ENCODE results near the gene XPNPEP3. TPM values are rescaled to one million over a fixed set of nuclear protein-coding genes. Genes with fewer than 3 reads are reported as not detected.
"Not testable (repeated sequence)": the region's sequence is repeated elsewhere in the genome, so short reads cannot be mapped to it uniquely, and the experiment has no call there.

Gene XPNPEP3
- total and polyA plus RNA-seq, 2 of the 4 experiments (the other 2 are of a cell fraction), result 9.3 to 10.9 TPM

DNA sequence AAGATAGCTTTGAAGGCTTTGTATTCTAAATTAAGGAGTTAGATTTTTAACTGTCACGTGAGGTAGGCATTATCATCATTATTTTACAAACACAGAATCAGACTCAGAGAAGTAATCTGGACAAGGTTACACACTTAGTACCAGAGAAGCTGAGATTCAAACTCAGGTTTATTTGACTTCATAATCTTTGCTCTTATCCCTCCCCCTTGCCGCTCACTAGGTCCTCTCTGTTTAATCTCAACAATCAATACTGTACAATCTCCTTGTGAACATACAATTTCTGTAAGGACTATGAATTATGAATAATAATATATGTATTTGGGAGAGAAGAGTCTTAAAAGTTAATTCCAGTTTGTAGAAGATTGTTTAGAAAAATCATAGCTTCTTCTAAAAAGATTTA is 10.2 kb downstream of the XPNPEP3 start:
- BruUV-seq (replicated peaks), result no TSS peak
- no peaks in the 10 kb centered on the region for H3K9me3 ChIP-seq (ENCODE audit: control insufficient read depth, insufficient read depth, low read length)

DNA sequence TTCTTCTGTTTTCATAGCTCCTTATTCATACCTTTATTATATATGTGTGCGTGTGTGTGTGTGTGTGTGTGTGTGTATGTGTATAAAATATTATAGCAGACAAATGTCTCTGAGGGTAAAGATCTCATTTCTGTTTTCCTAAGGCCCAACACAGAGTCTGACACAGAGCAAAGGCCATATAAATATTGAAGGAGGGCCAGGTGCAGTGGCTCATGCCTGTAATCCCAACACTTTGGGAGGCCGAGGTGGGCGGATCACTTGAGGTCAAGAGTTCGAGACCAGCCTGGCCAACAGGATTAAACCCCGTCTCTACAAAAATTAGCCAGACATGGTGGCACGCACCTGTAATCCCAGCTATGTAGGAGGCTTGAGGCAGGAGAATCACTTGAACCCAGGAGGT is 11.4 kb downstream of the XPNPEP3 start:
- H3K18ac ChIP-seq (ENCODE audit: low read depth, low read length), result not testable (repeated sequence)
- 83% methylated on average over 2 of the region's 6 CpGs; no CpG with 5 or more reads in 1 of the 2 experiments for WGBS, 2 experiments (ENCODE audit: extremely low coverage in 2 of 2, insufficient read length in 1 of 2)

More for the DNA sequence above, 10.2 kb downstream of the XPNPEP3 start:
- Histone ChIP-seq H3K36me3 (ENCODE audit: control insufficient read depth, insufficient read depth, low read length) (peaks cover 5% of the 10 kb centered on the region), H2AFZ (replicated peaks; ENCODE audit: low read length, poor library complexity) (no peak overlapping the region), H4K20me1 (ENCODE audit: insufficient read depth, low read length) (peaks cover 3% of the 10 kb centered on the region; the same call in 1 of the 2 replicates), H2BK20ac (ENCODE audit: low read depth, low read length) (no peak overlapping the region), H4K91ac (ENCODE audit: insufficient read depth, low read depth, low read length) (no peak overlapping the region), H3K9ac (ENCODE audit: low read depth, low read length) (no peak overlapping the region), H3K23ac (ENCODE audit: low read depth, low read length) (no peak overlapping the region), H3K56ac (ENCODE audit: extremely low read depth, insufficient read depth, low read length) (no peak overlapping the region), H3K4ac (ENCODE audit: low read depth, low read length) (no peak overlapping the region), H2BK5ac (ENCODE audit: low read depth, low read length, poor library complexity, severe bottlenecking) (no peak overlapping the region), H2AK9ac (replicated peaks; ENCODE audit: low read depth, low read length, poor library complexity) (no peak overlapping the region), H2BK120ac (ENCODE audit: low read depth, low read length) (no peak overlapping the region), H3K4me3 (ENCODE audit: insufficient read depth, low read depth, low read length) (no peak overlapping the region), H3K14ac (replicated peaks; ENCODE audit: low read depth, low read length) (no peak overlapping the region), H4K5ac (ENCODE audit: low read depth, low read length) (no peak overlapping the region), H3K79me1 (ENCODE audit: low read depth in 1 of 2, low read length in 2 of 2) (peaks cover 22 to 43% of the 10 kb centered on the region in 2 experiments), H2BK15ac (ENCODE audit: low read depth, low read length) (no peak overlapping the region), H4K8ac (ENCODE audit: low read depth in 2 of 2, low read length in 2 of 2) (no peak overlapping the region), H3K18ac (ENCODE audit: low read depth, low read length) (no peak overlapping the region), H3K9me1 (ENCODE audit: insufficient read depth, low read length) (peaks cover 1% of the 10 kb centered on the region; the same call in 1 of the 2 replicates), H3K27me3 (ENCODE audit: control insufficient read depth, insufficient read depth, low read length) (no peaks in the 10 kb centered on the region), H3K4me1 (ENCODE audit: control insufficient read depth, insufficient read depth, low read length) (no peaks in the 10 kb centered on the region), H3K4me2 (ENCODE audit: low read depth, low read length) (no peak overlapping the region), H3K27ac (ENCODE audit: insufficient read depth, low read length) (no peak overlapping the region), H2AK5ac (ENCODE audit: low read depth, low read length) (no peak overlapping the region)
- dilution Hi-C loops (cut with HindIII; ENCODE audit: low sequenced_read_pairs, unreplicated experiment), result no loop called here
- DNase-seq, result no peak
- intact Hi-C loops (cut with micrococcal nuclease), result no loop called here
- ChIA-PET POLR2A (ENCODE audit: unreplicated experiment) (interaction anchor here (0.6 kb wide), 2 partner anchors 85 to 781 kb away, joined by 3 to 6 read pairs; no protein-coding TSS in a partner anchor), CTCF (interaction anchor here (0.6 kb wide), 1 partner anchor 949 kb away, joined by 5 read pairs; no protein-coding TSS in a partner anchor)
- WGBS, 2 experiments (ENCODE audit: extremely low coverage in 2 of 2, insufficient read length in 1 of 2), result no CpG with 5 or more reads among the region's 2 CpGs
- in situ Hi-C loops (cut with MboI; ENCODE audit: low sequenced_read_pairs), result no loop called here
- no peak for ATAC-seq (ENCODE audit: low read depth)
- TF ChIP-seq, protein P1, sequence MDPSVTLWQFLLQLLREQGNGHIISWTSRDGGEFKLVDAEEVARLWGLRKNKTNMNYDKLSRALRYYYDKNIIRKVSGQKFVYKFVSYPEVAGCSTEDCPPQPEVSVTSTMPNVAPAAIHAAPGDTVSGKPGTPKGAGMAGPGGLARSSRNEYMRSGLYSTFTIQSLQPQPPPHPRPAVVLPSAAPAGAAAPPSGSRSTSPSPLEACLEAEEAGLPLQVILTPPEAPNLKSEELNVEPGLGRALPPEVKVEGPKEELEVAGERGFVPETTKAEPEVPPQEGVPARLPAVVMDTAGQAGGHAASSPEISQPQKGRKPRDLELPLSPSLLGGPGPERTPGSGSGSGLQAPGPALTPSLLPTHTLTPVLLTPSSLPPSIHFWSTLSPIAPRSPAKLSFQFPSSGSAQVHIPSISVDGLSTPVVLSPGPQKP (IDR thresholded peaks at IDR 0.05; ENCODE audit: borderline replicate concordance, low read depth, low read length), result no peak
- TF ChIP-seq, protein P2, sequence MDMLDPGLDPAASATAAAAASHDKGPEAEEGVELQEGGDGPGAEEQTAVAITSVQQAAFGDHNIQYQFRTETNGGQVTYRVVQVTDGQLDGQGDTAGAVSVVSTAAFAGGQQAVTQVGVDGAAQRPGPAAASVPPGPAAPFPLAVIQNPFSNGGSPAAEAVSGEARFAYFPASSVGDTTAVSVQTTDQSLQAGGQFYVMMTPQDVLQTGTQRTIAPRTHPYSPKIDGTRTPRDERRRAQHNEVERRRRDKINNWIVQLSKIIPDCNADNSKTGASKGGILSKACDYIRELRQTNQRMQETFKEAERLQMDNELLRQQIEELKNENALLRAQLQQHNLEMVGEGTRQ (IDR thresholded peaks at IDR 0.05; ENCODE audit: low read depth, low read length), result no peak
- TF ChIP-seq NFE2L2 (IDR thresholded peaks at IDR 0.05; ENCODE audit: low read depth, low read length), result no peak
- TF ChIP-seq BHLHE40 (IDR thresholded peaks at IDR 0.05; ENCODE audit: low read depth, low read length), result no peak

More for the DNA sequence above, 11.4 kb downstream of the XPNPEP3 start:
- H3K9me1 ChIP-seq (ENCODE audit: insufficient read depth, low read length); H3K4me2 ChIP-seq (ENCODE audit: low read depth, low read length); H4K8ac ChIP-seq (ENCODE audit: low read depth in 2 of 2, low read length in 2 of 2); BruUV-seq (replicated peaks); POLR2A ChIA-PET (ENCODE audit: unreplicated experiment); H3K9me3 ChIP-seq (ENCODE audit: control insufficient read depth, insufficient read depth, low read length); H2BK120ac ChIP-seq (ENCODE audit: low read depth, low read length); H3K4me3 ChIP-seq (ENCODE audit: insufficient read depth, low read depth, low read length); intact Hi-C loops (cut with micrococcal nuclease); DNase-seq; H4K20me1 ChIP-seq (ENCODE audit: insufficient read depth, low read length); H2AK9ac ChIP-seq (replicated peaks; ENCODE audit: low read depth, low read length, poor library complexity); H2BK15ac ChIP-seq (ENCODE audit: low read depth, low read length); H2BK5ac ChIP-seq (ENCODE audit: low read depth, low read length, poor library complexity, severe bottlenecking); H3K14ac ChIP-seq (replicated peaks; ENCODE audit: low read depth, low read length); H4K91ac ChIP-seq (ENCODE audit: insufficient read depth, low read depth, low read length); H3K27ac ChIP-seq (ENCODE audit: insufficient read depth, low read length); H2BK20ac ChIP-seq (ENCODE audit: low read depth, low read length); H3K4ac ChIP-seq (ENCODE audit: low read depth, low read length); H3K23ac ChIP-seq (ENCODE audit: low read depth, low read length); H3K27me3 ChIP-seq (ENCODE audit: control insufficient read depth, insufficient read depth, low read length); H3K9ac ChIP-seq (ENCODE audit: low read depth, low read length); H3K4me1 ChIP-seq (ENCODE audit: control insufficient read depth, insufficient read depth, low read length); H3K56ac ChIP-seq (ENCODE audit: extremely low read depth, insufficient read depth, low read length); ATAC-seq (ENCODE audit: low read depth); H2AFZ ChIP-seq (replicated peaks; ENCODE audit: low read length, poor library complexity); dilution Hi-C loops (cut with HindIII; ENCODE audit: low sequenced_read_pairs, unreplicated experiment); H2AK5ac ChIP-seq (ENCODE audit: low read depth, low read length); H4K5ac ChIP-seq (ENCODE audit: low read depth, low read length); in situ Hi-C loops (cut with MboI; ENCODE audit: low sequenced_read_pairs); H3K36me3 ChIP-seq (ENCODE audit: control insufficient read depth, insufficient read depth, low read length); CTCF ChIA-PET: not testable (repeated sequence)
- peaks cover 18 to 38% of the 10 kb centered on the region in 2 experiments for H3K79me1 ChIP-seq (ENCODE audit: low read depth in 1 of 2, low read length in 2 of 2)
